ENCODE results near the gene CFDP1. TPM values are rescaled to one million over a fixed set of nuclear protein-coding genes. Genes with fewer than 3 reads are reported as not detected.

CFDP1 gene
- total and polyA plus RNA-seq, 2 of the 13 experiments (the other 11 are each of a cell fraction or from before 2014, with no cell fraction given), result 78.6 to 153 TPM

DNA sequence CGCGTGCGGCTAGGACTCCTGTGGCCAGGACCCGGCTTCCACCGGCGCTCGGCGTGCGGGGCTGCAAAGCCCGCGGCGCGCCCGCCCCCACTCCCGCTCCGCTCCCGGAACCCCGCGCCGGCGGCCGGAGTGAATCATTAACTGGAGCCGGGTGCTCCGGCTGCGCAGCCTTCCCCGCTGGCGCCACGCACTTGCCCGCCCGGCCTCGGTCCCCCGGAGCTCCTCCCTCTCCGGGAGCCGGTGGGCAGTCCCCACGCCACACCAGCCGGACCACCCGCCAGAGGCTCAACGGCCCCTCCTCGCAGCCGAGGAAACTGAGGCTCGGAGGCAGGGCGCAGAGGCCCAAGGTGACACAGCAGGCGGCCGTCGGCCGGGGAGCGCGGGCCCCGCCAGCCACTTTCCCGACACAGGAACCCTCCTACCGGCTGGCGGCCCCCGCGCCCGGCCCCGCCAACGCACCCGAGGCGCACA, 182.5 kb downstream of the CFDP1 start (continued):
- TF ChIP-seq, protein P1, sequence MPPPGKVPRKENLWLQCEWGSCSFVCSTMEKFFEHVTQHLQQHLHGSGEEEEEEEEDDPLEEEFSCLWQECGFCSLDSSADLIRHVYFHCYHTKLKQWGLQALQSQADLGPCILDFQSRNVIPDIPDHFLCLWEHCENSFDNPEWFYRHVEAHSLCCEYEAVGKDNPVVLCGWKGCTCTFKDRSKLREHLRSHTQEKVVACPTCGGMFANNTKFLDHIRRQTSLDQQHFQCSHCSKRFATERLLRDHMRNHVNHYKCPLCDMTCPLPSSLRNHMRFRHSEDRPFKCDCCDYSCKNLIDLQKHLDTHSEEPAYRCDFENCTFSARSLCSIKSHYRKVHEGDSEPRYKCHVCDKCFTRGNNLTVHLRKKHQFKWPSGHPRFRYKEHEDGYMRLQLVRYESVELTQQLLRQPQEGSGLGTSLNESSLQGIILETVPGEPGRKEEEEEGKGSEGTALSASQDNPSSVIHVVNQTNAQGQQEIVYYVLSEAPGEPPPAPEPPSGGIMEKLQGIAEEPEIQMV (CRISPR knock-in tag; IDR thresholded peaks at IDR 0.05; ENCODE audit: low read depth), result no peak
- peak; percentile 98 for TF ChIP-seq ZNF501 (CRISPR knock-in tag; IDR thresholded peaks at IDR 0.05)
- TF ChIP-seq, protein P2, sequence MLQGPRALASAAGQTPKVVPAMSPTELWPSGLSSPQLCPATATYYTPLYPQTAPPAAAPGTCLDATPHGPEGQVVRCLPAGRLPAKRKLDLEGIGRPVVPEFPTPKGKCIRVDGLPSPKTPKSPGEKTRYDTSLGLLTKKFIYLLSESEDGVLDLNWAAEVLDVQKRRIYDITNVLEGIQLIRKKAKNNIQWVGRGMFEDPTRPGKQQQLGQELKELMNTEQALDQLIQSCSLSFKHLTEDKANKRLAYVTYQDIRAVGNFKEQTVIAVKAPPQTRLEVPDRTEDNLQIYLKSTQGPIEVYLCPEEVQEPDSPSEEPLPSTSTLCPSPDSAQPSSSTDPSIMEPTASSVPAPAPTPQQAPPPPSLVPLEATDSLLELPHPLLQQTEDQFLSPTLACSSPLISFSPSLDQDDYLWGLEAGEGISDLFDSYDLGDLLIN (CRISPR knock-in tag; IDR thresholded peaks at IDR 0.05; ENCODE audit: borderline replicate concordance), result no peak
- TF ChIP-seq, protein P3, sequence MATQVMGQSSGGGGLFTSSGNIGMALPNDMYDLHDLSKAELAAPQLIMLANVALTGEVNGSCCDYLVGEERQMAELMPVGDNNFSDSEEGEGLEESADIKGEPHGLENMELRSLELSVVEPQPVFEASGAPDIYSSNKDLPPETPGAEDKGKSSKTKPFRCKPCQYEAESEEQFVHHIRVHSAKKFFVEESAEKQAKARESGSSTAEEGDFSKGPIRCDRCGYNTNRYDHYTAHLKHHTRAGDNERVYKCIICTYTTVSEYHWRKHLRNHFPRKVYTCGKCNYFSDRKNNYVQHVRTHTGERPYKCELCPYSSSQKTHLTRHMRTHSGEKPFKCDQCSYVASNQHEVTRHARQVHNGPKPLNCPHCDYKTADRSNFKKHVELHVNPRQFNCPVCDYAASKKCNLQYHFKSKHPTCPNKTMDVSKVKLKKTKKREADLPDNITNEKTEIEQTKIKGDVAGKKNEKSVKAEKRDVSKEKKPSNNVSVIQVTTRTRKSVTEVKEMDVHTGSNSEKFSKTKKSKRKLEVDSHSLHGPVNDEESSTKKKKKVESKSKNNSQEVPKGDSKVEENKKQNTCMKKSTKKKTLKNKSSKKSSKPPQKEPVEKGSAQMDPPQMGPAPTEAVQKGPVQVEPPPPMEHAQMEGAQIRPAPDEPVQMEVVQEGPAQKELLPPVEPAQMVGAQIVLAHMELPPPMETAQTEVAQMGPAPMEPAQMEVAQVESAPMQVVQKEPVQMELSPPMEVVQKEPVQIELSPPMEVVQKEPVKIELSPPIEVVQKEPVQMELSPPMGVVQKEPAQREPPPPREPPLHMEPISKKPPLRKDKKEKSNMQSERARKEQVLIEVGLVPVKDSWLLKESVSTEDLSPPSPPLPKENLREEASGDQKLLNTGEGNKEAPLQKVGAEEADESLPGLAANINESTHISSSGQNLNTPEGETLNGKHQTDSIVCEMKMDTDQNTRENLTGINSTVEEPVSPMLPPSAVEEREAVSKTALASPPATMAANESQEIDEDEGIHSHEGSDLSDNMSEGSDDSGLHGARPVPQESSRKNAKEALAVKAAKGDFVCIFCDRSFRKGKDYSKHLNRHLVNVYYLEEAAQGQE (IDR thresholded peaks at IDR 0.05; ENCODE audit: borderline replicate concordance in 1 of 2, low read depth in 1 of 2, low read length in 2 of 2), result no peak
- peak; percentile 23; the same call in 1 of the 2 replicates for TF ChIP-seq SOX5 (CRISPR knock-in tag; IDR thresholded peaks at IDR 0.05; ENCODE audit: borderline replicate concordance)
- no peak for TF ChIP-seq KDM5A (IDR thresholded peaks at IDR 0.05; ENCODE audit: borderline replicate concordance, low read length)
- TF ChIP-seq U2AF1 (optimal IDR thresholded peaks at IDR 0.05; ENCODE audit: low read depth, low read length), result peak; percentile 28
- TF ChIP-seq ZNF468 (CRISPR knock-in tag; IDR thresholded peaks at IDR 0.05), result no peak
- TF ChIP-seq PTBP1 (IDR thresholded peaks at IDR 0.05; ENCODE audit: low read depth, low read length, poor library complexity, severe bottlenecking), result peak; percentile 75
- no peak for TF ChIP-seq ZNF17 (CRISPR knock-in tag; IDR thresholded peaks at IDR 0.05)
- TF ChIP-seq ZNF367 (CRISPR knock-in tag; IDR thresholded peaks at IDR 0.05; ENCODE audit: borderline replicate concordance), result no peak; the same call in 1 of the 2 replicates
- 0 out of 2 replicates have a peak, but pooled peaks have one; percentile 16 for TF ChIP-seq ZSCAN29 (CRISPR knock-in tag; conservative IDR thresholded peaks at IDR 0.05)
- TF ChIP-seq EED (CRISPR knock-in tag; IDR thresholded peaks at IDR 0.05), result peak; percentile 55; the same call in 1 of the 2 replicates
- TF ChIP-seq, protein P4, sequence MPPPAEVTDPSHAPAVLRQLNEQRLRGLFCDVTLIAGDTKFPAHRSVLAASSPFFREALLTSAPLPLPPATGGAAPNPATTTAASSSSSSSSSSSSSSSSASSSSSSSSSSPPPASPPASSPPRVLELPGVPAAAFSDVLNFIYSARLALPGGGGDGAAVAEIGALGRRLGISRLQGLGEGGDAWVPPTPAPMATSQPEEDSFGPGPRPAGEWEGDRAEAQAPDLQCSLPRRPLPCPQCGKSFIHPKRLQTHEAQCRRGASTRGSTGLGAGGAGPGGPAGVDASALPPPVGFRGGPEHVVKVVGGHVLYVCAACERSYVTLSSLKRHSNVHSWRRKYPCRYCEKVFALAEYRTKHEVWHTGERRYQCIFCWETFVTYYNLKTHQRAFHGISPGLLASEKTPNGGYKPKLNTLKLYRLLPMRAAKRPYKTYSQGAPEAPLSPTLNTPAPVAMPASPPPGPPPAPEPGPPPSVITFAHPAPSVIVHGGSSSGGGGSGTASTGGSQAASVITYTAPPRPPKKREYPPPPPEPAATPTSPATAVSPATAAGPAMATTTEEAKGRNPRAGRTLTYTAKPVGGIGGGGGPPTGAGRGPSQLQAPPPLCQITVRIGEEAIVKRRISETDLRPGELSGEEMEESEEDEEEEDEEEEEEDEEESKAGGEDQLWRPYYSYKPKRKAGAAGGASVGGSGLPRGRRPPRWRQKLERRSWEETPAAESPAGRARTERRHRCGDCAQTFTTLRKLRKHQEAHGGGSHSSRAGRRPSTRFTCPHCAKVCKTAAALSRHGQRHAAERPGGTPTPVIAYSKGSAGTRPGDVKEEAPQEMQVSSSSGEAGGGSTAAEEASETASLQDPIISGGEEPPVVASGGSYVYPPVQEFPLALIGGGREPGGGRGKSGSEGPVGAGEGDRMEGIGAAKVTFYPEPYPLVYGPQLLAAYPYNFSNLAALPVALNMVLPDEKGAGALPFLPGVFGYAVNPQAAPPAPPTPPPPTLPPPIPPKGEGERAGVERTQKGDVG (CRISPR knock-in tag; IDR thresholded peaks at IDR 0.05; ENCODE audit: borderline replicate concordance), result no peak
- TF ChIP-seq, protein P5, sequence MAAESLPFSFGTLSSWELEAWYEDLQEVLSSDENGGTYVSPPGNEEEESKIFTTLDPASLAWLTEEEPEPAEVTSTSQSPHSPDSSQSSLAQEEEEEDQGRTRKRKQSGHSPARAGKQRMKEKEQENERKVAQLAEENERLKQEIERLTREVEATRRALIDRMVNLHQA (CRISPR knock-in tag; IDR thresholded peaks at IDR 0.05), result 0 out of 2 replicates have a peak, but pooled peaks have one; percentile 26
- TF ChIP-seq, protein P6, sequence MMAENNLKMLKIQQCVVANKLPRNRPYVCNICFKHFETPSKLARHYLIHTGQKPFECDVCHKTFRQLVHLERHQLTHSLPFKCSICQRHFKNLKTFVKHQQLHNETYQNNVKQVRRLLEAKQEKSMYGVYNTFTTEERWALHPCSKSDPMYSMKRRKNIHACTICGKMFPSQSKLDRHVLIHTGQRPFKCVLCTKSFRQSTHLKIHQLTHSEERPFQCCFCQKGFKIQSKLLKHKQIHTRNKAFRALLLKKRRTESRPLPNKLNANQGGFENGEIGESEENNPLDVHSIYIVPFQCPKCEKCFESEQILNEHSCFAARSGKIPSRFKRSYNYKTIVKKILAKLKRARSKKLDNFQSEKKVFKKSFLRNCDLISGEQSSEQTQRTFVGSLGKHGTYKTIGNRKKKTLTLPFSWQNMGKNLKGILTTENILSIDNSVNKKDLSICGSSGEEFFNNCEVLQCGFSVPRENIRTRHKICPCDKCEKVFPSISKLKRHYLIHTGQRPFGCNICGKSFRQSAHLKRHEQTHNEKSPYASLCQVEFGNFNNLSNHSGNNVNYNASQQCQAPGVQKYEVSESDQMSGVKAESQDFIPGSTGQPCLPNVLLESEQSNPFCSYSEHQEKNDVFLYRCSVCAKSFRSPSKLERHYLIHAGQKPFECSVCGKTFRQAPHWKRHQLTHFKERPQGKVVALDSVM (CRISPR knock-in tag; IDR thresholded peaks at IDR 0.05), result peak; percentile 81
- peak; percentile 93 for TF ChIP-seq ZBTB7B (CRISPR knock-in tag; IDR thresholded peaks at IDR 0.05)

Measured in HepG2 (cell line).